ENCODE results near the gene POPDC2.
A peak's percentile ranks its signal among the peaks of the same experiment; 100 is the strongest.
"Not testable (repeated sequence)": the region's sequence is repeated elsewhere in the genome, so short reads cannot be mapped to it uniquely, and the experiment has no call there.

POPDC2 gene

DNA sequence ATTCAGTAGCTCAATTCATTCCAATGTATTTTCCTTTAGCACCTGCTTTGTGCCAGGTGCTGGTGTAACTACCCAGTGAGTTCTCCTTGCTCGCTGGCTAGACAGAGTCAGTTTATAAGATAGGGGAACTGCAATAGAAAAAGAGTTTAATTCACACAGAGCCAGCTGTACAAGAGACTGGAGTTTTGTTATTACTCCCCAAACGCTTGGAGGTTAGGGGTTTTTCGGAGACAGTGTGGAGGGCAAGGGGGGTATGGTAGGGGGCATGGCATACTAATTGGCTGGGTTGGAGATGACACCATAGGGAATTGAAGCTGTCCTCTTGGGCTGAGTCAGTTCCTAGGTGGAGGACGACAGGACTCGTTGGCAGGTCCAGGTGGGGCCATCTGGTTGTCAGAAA, 37.0 kb upstream of the POPDC2 start:
- DNase-seq (ENCODE audit: low read depth) = peak; percentile 89
- no peak overlapping the region for H3K4me3 ChIP-seq (ENCODE audit: low read depth, low read length)
- TF ChIP-seq, protein P1, sequence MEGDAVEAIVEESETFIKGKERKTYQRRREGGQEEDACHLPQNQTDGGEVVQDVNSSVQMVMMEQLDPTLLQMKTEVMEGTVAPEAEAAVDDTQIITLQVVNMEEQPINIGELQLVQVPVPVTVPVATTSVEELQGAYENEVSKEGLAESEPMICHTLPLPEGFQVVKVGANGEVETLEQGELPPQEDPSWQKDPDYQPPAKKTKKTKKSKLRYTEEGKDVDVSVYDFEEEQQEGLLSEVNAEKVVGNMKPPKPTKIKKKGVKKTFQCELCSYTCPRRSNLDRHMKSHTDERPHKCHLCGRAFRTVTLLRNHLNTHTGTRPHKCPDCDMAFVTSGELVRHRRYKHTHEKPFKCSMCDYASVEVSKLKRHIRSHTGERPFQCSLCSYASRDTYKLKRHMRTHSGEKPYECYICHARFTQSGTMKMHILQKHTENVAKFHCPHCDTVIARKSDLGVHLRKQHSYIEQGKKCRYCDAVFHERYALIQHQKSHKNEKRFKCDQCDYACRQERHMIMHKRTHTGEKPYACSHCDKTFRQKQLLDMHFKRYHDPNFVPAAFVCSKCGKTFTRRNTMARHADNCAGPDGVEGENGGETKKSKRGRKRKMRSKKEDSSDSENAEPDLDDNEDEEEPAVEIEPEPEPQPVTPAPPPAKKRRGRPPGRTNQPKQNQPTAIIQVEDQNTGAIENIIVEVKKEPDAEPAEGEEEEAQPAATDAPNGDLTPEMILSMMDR (IDR thresholded peaks at IDR 0.05; ENCODE audit: insufficient read depth, low read depth, low read length, missing control alignments) = no peak

GRCh38 chr3:119695480-119695879, 35.1 kb upstream of the POPDC2 start:
- peak; percentile 44 for DNase-seq (ENCODE audit: low read depth)
- TF ChIP-seq, protein P1 (IDR thresholded peaks at IDR 0.05; ENCODE audit: insufficient read depth, low read depth, low read length, missing control alignments) = no peak
- no peak overlapping the region for H3K4me3 ChIP-seq (ENCODE audit: low read depth, low read length)

DNA sequence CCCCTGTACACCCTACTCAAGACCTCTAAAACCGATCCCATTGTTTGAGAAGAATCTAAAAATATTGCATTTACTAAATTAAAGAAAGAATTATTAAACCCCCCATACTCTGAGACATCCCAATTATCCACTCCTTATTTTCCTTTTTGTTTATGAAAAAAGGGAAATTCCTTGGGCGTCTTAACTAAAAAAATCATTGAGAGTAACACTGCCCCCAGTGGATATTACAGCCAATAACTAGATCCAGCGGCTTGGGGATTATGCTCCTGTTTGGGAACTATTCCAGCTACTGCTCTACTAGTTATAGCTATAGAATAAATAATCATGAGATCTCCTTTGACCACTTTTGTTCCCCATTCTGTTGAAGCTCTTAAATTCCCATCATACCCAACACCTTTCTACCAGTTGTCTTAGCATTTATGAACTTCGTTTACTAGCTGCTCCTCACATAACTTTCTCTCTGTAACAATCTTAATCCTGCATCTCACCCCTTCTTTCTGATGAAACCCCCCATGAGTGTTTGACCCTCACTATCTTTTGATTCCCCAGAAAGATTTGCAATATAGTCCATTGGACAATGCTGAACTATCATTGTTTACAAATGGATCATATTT, 29.8 kb upstream of the POPDC2 start:
- no peak for DNase-seq (ENCODE audit: low read depth)
- TF ChIP-seq, protein P1 (IDR thresholded peaks at IDR 0.05; ENCODE audit: insufficient read depth, low read depth, low read length, missing control alignments) = peak; percentile 26
- no peak overlapping the region for H3K4me3 ChIP-seq (ENCODE audit: low read depth, low read length)

- TF ChIP-seq, protein P1 (IDR thresholded peaks at IDR 0.05; ENCODE audit: insufficient read depth, low read depth, low read length, missing control alignments) = no peak
- DNase-seq (ENCODE audit: low read depth) = no peak
- H3K4me3 ChIP-seq (ENCODE audit: low read depth, low read length) = no peak overlapping the region
Measured at GRCh38 chr3:119683421-119683820, 23.0 kb upstream of the POPDC2 start.

DNA sequence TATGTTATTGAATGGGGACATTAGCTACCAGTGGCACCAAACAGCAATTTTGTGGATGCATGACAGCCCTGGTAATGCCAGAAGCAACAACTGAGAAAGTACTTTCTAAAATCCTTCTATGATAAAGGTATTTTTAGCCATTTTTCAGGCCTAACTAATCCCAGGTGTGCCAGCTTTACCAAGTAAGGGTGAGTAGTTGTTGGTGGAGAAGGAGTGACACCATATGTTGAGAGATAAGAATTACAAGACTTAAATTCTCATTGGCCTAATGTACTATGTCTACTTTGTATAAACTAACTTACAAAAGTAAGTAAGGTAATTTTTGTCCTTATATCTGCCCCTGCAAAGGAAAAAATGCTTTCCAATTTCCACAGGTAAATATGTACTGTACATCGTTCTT, 20.9 kb upstream of the POPDC2 start:
- peak; percentile 72 for DNase-seq (ENCODE audit: low read depth)
- TF ChIP-seq, protein P1 (IDR thresholded peaks at IDR 0.05; ENCODE audit: insufficient read depth, low read depth, low read length, missing control alignments) = peak; percentile 57
- no peak overlapping the region for H3K4me3 ChIP-seq (ENCODE audit: low read depth, low read length)

GRCh38 chr3:119679874-119680273, 19.5 kb upstream of the POPDC2 start:
- no peak overlapping the region for H3K4me3 ChIP-seq (ENCODE audit: low read depth, low read length)
- DNase-seq (ENCODE audit: low read depth) = no peak
- TF ChIP-seq, protein P1 (IDR thresholded peaks at IDR 0.05; ENCODE audit: insufficient read depth, low read depth, low read length, missing control alignments) = no peak

GRCh38 chr3:119678209-119678608, 17.8 kb upstream of the POPDC2 start:
- H3K4me3 ChIP-seq (ENCODE audit: low read depth, low read length) = peak overlapping the region; percentile 69
- not testable (repeated sequence) for DNase-seq (ENCODE audit: low read depth)
